GM23338 (cell line): ENCODE data around the gene LLGL1.

Source experiments
- CTCF ChIP-seq, 2 experiments: fragments of 200-600 bp in 1 of 2; sonication (generic) in 1 of 2; conservative IDR thresholded peaks; 2 replicates each; pipeline versions ENCODE4 v1.5.1 to v1.6.1; 2016 to 2017; ENCODE audit warnings: antibody characterized with exemption in 2 of 2, low read depth in 2 of 2, mild to moderate bottlenecking in 2 of 2, moderate library complexity in 1 of 2
- EZH2 ChIP-seq: fragments of 200-600 bp; sonication (generic); IDR thresholded peaks from one replicate; pipeline ENCODE4 v1.8.0; 2017; ENCODE audit warnings: antibody characterized with exemption, mild to moderate bottlenecking, low read depth; ENCODE audit not compliant: unreplicated experiment
- EZH2phosphoT487 ChIP-seq: fragments of 200-600 bp; sonication (generic); IDR thresholded peaks from one replicate; pipeline ENCODE4 v1.8.1; 2018; ENCODE audit warnings: antibody characterized with exemption; ENCODE audit not compliant: unreplicated experiment
- JUNB ChIP-seq: IDR thresholded peaks from one replicate; pipeline ENCODE4 v1.6.1; 2016; ENCODE audit warnings: antibody characterized with exemption; ENCODE audit not compliant: unreplicated experiment
- POLR2AphosphoS5 ChIP-seq: IDR thresholded peaks from 2 replicates; pipeline ENCODE4 v1.6.1; 2016; ENCODE audit warnings: antibody characterized with exemption, low read depth
- REST ChIP-seq: IDR thresholded peaks from one replicate; pipeline ENCODE4 v1.6.1; 2018; ENCODE audit warnings: antibody characterized with exemption; ENCODE audit not compliant: unreplicated experiment

- TF ChIP-seq CTCF (conservative IDR thresholded peaks at IDR 0.05; ENCODE audit: low read depth in 2 of 2) (no peak), POLR2AphosphoS5 (no peak), JUNB (no peak), EZH2phosphoT487 (no peak), REST (no peak), EZH2 (no peak)
These were observed 15.0 kb downstream of the LLGL1 start for GRCh38 chr17:18240449-18240848.
